MM.1S (cell line): ENCODE measurements around the gene SETBP1.

Experiments used
- EZH2 ChIP-seq: fragments of 300-600 bp; sonication (generic); optimal IDR thresholded peaks from 2 replicates; pipeline ENCODE3; 2017; ENCODE audit warnings: low read depth, mild to moderate bottlenecking, antibody characterized with exemption, low read length, mixed read lengths
- TF ChIP-seq, protein P1 (sequence below): fragments of 300-600 bp; sonication (generic); IDR thresholded peaks from 2 replicates; pipeline ENCODE4 v1.5.1; 2016; ENCODE audit warnings: antibody characterized with exemption, low read length, mixed read lengths

DNA sequence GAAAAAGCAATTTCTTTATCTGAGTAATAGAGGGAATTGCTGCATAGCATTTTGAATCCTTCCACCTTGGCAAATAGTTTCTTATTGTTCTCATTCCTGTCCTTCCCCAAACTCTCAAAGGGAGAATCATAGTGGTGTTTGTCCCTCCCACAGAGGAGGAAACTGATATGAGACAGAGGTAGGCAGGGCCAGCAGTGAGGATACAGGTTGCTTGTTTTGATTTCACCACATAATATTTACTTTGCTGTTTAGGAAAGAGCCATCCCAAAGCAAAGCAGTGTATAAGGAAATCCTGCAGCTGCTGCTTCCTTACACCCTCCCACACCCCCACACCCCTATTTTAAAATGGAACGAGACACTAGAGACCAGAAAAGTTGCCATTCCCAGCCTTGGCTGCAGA lies 195.3 kb downstream of the SETBP1 start:
- TF ChIP-seq, protein P1, sequence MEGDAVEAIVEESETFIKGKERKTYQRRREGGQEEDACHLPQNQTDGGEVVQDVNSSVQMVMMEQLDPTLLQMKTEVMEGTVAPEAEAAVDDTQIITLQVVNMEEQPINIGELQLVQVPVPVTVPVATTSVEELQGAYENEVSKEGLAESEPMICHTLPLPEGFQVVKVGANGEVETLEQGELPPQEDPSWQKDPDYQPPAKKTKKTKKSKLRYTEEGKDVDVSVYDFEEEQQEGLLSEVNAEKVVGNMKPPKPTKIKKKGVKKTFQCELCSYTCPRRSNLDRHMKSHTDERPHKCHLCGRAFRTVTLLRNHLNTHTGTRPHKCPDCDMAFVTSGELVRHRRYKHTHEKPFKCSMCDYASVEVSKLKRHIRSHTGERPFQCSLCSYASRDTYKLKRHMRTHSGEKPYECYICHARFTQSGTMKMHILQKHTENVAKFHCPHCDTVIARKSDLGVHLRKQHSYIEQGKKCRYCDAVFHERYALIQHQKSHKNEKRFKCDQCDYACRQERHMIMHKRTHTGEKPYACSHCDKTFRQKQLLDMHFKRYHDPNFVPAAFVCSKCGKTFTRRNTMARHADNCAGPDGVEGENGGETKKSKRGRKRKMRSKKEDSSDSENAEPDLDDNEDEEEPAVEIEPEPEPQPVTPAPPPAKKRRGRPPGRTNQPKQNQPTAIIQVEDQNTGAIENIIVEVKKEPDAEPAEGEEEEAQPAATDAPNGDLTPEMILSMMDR: no peak
- no peak for TF ChIP-seq EZH2
